ENCODE results near the gene RNF215.
"Not testable (repeated sequence)": the region's sequence is repeated elsewhere in the genome, so short reads cannot be mapped to it uniquely, and the experiment has no call there.

RNF215 gene

DNA sequence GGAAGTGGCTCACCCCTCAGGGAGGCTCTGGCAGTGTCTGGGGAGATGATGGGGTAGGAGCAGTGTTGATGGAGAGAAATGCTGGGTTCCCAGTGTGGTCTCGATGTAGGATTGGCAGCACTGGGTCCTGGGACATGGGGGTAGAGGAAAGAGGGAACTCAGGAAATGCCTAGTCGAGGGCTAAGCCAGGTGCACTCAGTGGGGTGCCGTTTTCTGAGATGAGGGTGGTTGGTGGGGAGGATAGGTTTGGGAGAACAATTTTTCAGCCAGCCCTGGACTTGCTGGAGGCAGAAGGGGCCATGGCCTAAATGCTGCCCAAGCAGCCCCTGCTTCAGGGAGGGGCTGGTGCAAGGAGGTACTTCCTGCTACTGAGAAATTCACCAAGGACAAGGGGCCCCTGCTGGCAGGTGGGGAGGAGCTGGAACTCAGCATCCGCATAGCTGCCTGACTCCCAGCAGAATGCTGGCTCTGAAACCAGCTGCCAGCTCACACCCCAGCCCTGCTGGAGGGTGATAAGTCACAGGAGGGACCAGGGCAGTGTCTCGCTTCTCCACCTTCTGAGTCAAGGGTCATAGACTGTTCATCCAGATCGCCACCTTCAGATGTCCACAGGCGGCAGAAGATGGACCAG, 24.4 kb downstream of the RNF215 start:
- no peak for DNase-seq (ENCODE audit: low read depth in 2 of 2)

DNA sequence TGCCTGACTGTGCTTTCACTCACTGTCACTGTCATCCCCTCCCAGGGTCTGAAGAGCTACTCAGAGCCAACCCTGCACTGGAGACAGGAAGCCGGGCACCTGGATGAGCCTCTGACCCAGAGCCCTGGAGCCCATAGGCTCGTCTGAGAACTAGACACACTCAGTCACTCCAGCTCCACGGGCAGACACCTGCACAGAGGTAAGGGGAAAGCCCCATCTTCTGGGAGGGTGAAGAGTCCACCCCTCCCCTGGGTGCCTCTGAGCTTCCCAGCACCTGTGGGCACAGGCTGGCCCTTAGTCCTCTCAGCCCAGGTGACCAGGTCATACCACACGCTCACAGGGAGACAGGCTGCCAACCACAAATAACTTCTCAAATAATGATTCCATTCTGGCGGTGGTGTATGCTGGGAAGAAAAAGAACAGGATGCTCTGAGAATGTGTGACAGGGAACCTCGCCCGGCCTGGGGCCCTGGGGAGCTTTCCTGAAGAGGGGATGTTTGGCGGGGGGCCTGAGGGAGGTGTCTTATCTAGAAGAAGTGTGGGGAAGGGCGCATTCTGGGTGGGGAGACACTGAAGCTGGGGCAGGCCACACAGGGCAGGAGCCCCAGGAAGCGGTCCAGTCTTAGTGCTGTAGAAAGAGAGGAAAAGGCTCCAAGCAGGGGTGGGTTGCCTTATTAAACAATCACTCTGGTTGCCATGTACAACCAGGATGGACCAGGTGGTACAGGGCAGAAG, 25.1 kb downstream of the RNF215 start:
- no peak for DNase-seq (ENCODE audit: low read depth in 2 of 2)

DNA sequence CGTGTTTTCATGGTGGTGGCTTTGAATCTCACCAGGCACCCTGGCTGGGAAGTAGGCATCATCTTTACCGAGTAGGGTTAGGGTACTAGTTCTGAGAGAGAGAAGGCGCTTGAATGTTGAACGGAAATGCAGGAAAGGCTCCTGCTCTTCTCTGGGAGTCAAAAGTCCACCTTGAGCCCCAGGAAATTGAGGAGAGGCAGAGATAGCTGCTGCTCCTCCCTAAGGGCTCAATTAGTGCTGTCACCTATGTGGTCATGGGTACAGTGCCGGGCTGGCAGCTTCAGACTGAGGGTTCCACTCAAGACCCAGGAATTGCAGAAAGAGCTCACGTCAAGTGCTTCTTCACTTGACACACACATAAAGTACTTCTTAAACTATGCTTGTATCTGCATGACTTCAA, 28.7 kb downstream of the RNF215 start:
- DNase-seq (ENCODE audit: low read depth in 2 of 2) = no peak

DNA sequence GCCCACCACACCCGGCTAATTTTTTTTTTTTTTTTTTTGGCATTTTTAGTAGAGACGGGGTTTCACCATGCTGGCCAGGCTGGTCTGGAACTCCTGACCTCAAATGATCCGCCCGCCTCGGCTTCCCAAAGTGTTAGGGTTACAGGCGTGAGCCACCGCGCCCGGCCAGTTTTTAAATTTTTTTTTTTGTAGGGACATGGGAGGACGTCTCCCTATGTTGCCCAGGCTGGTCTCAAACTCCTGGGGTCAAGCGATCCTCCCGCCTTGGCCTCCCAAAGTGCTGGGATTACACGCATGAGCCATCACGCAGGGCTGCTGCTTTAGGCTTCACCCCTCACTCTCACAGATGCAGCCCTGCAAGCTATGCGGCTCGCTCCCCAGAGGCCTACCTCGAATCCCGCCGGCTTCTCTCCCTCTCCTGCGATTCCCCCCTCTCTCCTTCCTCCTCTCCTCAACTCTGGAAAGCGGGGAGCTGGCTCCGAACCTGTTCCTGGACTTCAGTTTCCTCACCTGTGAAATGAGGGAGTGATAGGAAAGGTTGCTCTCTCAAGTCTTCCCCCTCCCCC, 29.5 kb downstream of the RNF215 start:
- no peak for DNase-seq (ENCODE audit: low read depth in 2 of 2)

DNA sequence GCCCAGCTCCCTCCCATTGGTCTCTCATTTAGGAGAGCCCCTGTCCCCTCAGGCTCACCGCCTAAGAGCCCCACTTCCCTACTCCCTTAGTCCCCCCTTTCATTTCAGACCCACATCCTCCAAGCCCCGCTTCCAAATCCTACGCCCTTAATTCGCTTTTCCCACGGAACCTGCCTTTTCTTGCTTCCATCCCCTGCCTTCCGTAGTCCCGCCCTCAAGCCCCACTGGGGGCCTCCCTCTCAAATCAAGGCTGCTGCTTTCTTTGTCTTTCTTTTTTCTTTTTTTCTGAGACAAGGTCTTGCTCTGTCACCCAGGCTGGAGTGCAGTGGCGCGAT, 30.0 kb downstream of the RNF215 start:
- DNase-seq (ENCODE audit: low read depth in 2 of 2) = no peak

DNA sequence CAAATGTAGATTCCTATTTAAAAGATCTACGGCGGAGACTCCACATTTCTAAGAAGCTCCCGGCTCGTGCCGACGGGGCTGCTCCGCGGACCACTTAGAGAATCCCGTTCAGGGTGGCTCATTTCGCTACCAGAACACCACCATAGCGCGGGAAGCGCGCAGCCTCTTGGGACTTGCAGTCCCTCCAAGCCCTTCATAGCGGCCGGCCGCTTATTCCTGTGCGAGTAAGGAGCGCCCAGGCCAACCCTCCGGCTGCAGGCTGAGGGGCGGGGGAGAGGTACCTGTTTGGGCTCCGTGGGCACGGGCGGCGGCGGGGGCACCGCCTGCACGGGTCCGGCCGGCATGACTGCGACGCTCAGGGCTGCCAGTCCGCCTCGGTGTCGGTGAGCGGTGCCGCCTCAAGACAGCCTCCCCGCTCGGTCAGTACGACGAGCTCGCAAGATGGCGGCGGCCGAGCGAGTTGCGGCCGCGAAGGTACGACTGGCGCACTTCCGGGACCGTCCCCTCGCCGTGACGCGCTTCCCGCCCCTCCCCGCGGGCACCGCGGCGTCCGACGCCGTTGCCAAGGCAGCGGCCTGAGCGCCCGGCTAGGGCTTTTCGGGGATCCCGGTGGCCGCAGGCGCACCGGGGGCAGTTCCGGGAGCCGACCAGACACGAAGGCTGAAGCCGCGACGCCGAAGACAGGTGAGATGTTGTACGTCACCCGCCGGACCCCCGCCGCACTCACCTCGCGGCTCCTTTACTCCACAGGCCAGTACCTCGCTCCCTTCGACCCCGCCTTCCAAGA, 30.6 kb downstream of the RNF215 start, which contains the start of the genes CCDC157 and SF3A1:
Gene CCDC157, plus strand, starts transcription at position 559 of the 787 bp plus-strand sequence. CDS start 8,994 bp downstream, outside the sequence.
Gene SF3A1, minus strand, starts transcription at position 446 of the 787 bp plus-strand sequence. Its CDS starts 102 bp downstream, at position 344.
- peak; percentile 71 to 81 for DNase-seq (ENCODE audit: low read depth in 2 of 2)

DNA sequence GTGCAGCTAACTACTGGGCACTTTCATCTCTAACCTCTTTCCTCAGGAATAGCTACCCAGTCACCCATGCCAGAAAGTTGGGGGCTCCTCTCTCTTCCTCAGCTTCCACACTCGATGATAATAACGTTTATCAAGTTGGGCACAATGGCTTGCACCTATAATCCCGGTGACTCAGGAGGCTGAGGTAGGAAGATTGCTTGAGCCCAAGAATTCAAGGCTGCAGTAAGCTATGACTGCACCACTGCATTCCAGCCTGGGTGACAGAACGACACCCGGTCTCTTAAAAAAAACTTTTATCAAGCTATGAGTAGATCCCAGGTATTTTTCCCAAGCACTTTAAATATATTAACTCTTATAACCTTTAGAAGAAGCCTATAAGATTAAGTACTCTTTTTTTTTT, 32.6 kb downstream of the RNF215 start:
- DNase-seq (ENCODE audit: low read depth in 2 of 2) = no peak

DNA sequence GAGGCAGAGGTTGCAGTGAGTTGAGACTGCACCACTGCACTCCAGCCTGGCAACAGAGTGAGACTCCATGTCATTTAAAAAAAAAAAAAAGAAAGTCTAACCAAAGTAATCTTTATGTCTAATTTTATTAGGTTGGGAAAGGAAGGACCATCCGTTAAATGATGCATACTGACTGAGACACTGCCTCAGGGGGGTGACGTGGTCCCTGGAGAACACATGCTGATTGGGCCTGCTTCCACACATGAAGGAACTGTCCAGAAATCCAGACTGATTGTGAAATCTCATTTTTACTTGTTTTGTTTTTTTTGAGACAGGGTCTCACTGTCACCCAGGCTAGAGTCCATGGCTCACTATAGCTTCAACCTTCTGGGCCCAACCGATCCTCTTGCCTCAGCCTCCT, 36.0 kb downstream of the RNF215 start:
- no peak for DNase-seq (ENCODE audit: low read depth in 2 of 2)

DNA sequence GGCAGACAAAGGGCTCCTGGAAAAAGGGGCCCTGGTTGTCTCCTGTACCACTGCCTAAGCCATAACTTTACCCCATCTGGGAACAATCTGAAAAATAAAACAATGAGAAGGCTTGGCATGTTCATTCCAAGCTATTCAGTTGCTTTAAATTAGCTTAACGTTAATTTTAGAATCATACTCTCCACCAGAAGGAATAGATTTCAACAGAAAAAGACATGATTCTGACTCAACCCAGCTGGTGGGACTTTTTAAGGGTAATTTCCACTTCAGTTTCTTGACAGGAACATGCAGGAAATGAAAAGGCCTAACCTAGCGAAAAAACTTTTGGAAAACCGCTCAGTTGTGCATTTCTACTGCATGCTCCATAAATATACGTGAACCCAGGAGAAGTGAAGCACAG, 38.4 kb downstream of the RNF215 start:
- no peak for DNase-seq (ENCODE audit: low read depth in 2 of 2)

DNA sequence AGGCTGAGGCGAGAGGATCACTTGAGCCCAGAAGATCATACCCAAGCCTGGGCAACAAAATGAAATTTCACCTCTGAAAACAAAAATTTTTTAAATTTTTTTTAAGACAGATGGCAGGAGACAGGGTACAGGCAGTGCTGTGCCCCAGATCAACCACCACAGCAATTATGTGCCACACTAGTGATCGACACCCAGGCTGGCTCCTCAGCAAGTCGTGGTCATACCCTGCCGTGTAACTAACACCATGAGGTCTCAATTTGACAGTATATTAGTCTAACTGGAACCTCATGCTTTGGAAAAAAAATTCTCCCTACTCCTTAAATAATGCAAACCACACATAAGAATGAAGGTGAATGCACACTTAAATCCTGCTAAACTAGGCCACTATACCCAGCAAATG, 38.8 kb downstream of the RNF215 start:
- no peak for DNase-seq (ENCODE audit: low read depth in 2 of 2)

DNA sequence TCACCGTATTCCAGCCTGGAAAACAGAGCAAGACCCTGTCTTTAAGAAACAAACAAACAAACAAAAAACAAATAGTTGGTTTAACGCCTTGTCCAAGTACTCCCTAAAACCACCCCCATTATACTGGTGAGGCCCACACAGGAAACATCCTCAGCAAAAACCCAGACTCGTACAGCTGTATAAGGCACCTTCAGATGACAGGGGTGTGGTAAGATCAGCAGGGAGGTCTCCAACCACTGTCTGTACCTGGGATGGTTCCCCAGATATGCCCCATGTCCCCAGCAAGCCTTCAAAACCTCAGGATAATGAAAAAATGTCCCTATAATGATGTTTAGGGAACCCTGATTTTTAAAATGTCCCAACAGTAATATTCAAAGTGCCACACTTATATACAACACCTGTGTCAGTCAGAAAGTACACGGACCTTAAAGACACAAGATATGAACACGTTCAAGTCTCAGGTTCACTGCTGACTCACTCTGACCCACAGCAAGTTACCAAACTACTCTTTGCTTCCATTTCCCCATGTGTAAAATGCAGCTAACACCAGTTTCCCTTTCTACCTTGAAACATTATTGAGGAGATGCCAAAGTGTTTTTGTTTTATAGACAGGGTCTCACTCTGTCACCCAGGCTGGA, 39.8 kb downstream of the RNF215 start:
- DNase-seq (ENCODE audit: low read depth in 2 of 2) = no peak

DNA sequence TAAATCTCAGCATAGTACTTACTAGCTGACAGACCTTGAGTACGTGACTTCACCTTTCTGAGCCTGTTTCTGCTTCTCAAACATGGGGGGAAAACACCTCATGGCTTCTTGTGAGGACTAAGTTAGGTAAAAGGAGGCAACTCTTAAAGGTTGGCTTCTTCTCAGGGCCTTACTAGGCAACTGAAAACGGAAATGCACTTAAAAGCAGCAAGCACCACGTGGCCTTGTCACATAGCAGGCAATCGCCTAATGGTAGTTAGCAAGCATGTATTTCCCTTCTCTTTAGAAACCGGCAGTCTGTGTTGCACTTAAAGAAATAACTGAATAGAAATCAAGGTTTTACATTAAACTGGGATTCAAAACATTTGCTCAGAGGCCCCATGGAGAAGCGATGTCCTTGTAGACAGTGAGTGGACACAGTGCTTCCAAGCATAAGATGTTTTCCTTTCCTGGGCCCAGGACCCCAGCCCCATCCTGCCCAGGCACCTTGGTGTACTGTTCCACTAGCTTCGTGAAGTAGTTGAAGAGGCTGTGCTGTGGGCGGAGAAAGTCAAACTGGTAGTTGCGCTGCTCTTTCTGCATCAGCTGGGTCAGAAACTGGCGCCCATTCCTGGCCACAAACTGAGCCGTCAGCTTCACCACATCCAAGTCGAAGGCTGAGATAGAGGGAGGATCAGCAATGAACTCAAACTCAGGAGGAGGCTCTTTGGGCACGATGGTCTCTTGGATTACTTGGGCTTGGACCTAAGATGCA, 42.6 kb downstream of the RNF215 start:
- DNase-seq (ENCODE audit: low read depth in 2 of 2) = peak in 1 of 2 experiments; percentile 29

DNA sequence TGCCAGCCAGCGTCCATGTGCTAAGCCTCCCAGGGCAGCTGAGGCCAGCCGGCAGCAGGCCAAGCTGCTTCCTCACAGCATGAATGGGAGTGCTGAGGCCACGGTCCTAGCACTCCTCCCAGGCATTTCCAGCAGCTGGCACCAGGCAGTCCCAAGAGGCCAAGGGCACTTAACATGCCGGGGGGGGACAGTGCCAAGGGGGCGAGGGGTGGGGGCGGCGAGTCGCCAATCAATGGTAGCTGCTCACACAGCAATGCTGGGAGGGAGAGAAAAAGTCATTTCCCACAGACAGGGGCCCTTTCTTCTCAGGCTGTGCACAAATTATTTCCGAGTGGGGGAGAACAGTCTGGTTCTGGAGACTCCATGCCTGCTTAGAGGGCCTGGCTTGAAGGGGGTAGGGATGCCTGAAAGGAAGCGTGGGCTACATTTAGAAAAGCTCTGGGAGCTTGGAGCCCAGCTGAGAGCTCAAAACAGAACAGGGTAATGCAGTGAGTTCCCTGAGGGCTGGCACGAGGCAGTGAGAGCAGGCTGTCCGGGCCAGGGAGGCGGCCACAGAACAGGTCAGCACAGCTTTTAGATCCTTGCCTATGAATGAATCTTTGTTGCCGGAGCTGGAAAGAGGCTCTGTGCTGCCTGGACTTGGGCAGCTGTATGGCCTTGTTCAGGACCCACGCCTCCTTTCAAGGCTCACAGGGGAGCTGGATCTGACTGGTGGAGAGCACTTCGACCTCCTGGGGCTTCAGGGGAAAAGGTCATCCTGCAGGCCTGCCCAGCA, 46.1 kb downstream of the RNF215 start:
- no peak for DNase-seq (ENCODE audit: low read depth in 2 of 2)

DNA sequence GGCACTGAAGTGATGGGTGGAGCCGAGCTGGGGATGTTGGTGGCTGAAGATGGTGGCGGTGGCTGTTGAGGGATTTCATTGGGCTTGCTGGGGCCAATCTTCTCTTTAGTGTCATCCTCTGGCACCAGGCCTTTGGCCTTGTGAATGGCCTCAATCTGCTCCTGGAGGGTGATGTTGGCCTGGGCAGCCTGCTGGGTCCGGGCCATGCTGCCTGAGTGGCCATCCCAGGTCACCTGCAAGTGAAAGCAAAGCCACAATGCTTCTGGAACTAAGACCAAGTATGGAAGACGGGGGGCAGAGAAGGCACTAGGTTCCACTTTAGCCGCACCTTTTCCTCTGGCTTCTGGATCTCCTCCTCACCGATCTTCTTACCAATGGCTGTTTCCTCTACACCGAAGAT, 48.4 kb downstream of the RNF215 start:
- DNase-seq (ENCODE audit: low read depth in 2 of 2) = no peak

DNA sequence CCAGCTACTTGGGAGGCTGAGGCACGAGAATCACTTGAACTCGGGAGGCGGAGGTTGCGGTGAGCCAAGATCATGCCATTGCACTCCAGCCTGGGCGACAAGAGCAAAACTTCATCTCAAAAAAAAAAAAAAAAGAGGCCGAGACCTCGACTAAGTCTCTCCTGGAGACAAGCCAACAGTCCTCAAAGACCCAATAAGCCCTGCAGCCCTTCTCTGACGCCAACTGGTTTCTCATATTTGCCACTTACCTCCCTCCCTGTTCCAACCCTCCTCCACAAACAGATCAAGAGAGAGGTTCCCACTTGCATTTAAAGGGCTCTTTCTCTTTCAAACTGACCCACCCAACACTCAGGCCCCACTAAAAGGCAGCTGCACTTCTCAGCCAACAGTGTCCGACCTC, 48.9 kb downstream of the RNF215 start:
- DNase-seq (ENCODE audit: low read depth in 2 of 2) = not testable (repeated sequence)

DNA sequence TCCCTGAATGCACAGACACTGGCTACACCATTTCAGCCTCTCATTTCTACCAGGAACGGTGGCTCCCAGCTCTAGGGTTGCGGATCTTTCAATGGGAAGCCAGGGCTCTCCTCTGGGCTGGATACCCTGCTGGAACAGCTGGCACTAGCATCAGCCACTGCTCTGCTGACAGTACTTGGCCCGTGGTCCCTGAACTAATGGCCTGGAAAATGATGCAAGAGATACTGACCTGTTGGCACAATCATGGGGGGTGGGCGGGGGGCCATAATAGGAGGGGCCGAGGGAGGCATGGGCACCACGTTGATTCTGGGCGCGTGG, 49.8 kb downstream of the RNF215 start:
- DNase-seq (ENCODE audit: low read depth in 2 of 2) = no peak

DNA sequence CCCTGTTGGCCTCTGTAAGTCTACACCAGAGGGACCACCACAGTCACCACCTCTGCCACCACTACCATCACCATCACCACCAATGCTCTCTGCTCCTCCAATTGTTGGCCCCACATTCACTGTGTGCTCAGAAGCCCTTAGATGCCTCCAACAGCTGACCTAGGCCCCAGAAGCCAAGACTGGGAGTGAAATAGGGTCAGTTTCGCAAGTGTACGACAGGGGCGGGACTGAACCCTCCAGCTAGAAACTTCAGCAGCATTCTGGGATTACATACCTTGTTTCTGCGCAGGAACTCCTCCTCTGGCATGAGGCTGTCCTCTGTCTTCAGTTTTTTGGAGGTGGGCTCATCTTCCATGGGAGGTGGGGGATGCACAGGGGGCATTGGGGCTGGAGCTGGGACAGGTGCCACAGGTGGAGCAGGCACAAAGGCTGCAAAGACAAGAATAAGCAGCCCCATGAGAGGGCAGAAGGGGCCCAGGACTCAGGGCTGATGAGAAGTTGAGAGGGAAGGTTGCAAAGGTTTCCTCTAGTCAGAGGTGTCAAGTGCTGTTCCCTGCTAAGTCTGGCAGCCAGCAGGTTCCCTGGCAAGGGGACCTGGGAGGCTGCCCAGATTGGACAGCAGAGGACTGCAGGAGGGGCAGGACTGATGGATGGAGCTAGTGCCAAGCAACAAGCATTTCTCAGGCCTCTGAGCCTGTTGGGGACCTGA, 50.3 kb downstream of the RNF215 start:
- no peak for DNase-seq (ENCODE audit: low read depth in 2 of 2)

DNA sequence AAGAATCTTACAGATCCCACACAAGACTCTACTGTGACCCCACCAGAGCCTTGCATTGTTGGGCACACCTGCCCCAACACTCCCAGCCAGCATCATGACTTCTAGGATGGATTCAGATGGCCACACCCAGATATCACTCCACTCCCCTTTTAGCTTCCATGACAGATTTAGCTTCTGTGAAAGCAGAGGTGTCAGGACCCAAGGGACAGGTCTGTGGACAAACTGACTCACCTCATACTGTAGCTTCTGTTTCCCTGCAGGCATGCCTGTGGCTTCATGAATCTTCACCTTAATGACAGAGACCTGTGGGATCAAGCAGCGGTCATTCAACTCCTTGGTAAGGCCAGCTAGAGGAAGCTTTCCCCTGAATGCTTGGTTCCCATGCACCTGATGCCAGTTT, 52.0 kb downstream of the RNF215 start:
- no peak for DNase-seq (ENCODE audit: low read depth in 2 of 2)

DNA sequence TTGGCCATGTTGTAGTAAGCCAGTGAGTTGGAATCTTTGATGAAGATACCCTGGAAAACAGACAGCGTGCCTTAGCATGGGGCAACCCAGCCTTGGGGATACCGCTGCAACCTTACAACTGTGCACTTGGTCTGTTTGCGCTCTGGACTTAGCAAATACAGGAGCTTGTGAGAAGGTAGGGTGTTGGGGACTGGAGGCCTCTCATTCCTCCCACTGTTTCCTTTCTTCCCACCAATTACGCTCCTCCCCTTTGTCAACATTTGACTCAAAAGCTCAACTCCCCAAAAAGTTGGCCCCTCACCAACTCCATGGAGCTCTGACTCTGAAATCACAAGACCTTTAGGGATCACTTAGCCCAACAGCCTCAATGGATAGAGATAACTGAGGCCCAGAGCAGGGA, 52.6 kb downstream of the RNF215 start:
- no peak for DNase-seq (ENCODE audit: low read depth in 2 of 2)

DNA sequence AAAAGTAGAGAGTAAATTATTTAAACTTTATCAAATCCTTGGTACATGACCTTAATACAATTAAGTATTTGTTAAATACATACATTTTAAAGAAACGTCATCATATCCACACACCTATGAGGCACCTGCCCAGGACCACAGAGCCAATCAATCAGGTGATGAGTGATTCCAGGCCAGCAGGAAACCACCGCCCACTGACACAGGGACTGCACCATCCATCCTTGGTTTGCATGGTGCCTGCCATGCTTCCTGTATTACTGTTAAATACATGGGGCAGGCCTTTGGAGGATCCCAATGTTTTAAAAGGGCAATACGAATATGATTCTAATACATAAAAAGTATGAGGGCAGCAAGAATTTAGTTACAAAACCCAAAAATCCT, 53.5 kb downstream of the RNF215 start:
- DNase-seq (ENCODE audit: low read depth in 2 of 2) = no peak

Measured in stimulated activated CD4-positive, alpha-beta T cell treated with anti-CD3 and anti-CD28 coated beads, Interleukin-12 subunit alpha, Interleukin-12 subunit beta, amount 100 ng/mL, for 24 hours (primary cell).